ENCODE data around the gene CANT1.
"Not testable (repeated sequence)": the region's sequence is repeated elsewhere in the genome, so short reads cannot be mapped to it uniquely, and the experiment has no call there.

Gene CANT1

DNA sequence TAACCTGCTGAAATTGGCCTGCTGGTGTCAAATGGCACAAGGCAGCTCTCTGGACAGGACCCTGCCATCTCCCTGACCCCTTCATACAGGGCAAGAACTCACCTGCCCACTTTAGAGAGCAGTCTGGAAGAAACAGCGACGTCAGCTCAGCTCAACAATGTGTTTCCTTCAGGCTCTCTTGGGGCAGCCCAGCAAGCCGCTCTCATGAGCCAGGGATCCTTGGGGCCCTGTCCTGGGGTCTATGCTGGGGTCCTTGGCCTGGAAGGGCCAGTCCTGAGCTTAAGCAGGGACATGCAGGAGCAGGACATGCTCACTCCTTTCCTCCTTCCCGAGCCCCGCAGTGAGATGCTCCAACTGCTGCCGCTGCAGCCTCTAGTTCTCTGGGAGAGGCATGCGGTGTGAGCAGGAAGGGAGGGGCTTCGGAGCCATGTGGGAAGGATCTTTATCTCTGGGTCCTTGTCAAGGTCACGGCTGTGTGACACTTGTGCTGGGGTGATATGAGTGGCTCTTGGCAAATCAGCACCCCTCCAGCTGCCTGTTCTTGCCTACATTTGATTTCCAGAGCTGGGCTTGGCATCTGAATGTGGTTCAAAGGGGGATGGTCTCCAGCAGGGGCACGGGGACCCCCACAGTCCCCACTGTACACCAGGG, 17.8 kb upstream of the CANT1 start:
- no peak for DNase-seq

DNA sequence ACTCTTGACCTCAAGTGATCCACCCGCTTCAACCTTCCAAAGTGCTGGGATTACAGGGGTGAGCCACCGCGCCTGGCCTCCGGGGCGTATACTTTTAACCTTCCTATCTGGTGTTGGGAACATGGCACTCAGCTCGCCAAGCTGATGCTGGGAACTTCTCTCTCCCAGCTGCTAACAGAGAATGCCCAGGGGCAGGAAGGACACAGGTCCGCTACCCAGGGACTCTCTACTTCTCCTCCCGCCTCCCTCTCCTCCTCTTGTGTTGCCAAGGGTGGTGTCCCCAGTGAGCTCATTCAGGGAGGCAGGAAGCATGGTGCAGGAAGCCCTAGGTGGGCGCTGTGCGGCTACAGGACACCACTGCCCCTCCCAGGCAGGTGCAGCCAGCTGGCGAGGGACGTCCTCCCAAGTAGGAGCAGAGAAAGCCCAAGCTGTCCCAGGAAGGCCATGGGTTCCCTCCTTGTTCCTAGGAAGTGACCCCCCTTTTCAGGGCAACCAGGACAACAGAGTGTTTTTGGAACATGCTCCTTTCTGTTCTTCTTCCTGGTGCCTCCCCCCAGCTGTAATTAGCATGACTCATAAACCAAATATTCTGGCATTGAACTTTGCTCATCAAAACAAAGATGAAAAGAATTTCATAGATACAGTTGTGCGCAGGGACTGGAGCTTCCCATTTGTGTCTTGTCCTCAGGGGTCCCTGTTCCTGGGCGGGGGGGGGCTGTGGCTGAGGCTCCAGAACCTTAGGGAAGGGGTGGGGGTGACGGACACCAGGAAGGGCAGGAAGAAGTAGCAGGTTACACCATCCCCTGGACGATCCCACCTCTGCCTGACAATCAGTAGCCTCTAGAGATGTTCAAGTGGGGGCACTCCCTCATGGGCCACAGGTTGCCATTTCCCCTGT, 17.1 kb upstream of the CANT1 start:
- no peak for DNase-seq

DNA sequence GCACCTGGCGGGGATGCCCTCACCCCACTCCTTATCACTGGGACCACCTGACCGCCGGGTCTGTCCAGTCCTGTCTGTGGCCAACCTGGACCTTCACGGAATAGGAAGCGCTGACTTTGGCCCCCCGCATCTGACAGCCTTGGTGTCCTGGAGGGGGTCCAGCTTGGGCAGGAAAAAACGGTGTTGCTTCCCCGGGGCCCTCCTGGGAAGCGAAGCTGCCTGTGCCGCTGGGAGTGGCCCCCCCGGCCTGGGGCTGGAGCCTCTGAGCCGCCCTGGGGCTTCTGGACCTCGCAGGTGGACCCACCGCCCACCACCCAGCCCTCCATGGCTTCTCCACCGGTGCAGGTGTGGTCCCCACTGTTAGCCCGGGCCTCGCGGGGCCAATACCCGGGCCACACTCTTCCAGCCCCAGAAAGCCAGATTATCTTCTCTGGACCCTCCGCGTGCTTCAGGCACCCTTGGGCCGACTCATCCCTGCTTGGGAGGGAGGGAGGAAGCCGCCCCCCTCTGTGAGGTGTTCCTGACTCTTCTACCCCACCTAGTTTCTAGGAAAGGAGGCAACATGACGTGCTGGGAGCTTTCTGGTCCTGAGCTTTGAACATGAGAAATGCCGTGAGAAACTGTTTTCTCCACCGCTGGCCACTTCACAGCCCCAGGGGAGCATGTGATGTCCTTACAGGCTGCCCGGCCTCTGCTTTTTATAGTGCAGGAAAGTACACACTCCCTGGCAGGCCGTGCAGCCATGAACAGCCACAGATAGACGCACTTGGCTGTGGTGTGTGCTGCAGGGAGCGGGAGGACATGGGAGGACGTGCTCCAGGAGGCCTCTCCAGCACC, 15.6 kb upstream of the CANT1 start:
- DNase-seq, result no peak

DNA sequence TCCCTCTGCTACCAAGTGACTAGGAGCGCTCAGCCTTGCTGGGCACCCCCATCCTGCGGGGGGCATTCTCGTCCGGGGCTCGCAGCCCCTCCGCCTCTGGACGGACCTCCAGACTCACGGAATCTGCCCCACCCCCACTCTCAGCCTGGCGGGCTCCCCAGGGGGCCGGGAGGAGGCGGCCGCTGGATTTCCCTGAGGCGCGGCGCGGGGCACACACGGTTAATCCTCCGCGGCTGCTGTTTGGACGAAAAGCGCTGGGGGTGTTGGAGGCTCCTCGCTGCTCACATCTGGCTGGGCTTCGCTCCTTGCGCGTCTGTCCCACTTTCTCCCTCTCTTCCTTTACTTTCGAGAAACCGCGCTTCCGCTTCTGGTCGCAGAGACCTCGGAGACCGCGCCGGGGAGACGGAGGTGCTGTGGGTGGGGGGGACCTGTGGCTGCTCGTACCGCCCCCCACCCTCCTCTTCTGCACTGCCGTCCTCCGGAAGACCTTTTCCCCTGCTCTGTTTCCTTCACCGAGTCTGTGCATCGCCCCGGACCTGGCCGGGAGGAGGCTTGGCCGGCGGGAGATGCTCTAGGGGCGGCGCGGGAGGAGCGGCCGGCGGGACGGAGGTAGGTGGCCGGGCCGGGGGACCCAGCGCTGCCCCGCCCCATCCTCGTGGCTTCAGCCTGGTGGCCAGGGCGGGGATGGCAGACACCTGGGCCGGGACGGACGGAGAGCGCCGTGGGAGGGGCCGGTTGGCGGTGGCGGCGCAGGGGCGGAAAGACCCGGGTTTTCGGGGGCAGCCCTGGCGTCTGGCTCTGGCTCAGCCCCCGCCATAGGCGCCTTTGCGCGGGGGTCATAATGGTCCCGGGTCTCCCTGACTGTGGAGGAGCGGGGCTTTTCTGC, 14.6 kb upstream of the CANT1 start, which contains the start of gene C1QTNF1:
Gene C1QTNF1 (plus strand): TSS at position 284 of the 886 bp plus-strand sequence. CDS start 19,800 bp downstream, outside the sequence.
- DNase-seq, result no peak

DNA sequence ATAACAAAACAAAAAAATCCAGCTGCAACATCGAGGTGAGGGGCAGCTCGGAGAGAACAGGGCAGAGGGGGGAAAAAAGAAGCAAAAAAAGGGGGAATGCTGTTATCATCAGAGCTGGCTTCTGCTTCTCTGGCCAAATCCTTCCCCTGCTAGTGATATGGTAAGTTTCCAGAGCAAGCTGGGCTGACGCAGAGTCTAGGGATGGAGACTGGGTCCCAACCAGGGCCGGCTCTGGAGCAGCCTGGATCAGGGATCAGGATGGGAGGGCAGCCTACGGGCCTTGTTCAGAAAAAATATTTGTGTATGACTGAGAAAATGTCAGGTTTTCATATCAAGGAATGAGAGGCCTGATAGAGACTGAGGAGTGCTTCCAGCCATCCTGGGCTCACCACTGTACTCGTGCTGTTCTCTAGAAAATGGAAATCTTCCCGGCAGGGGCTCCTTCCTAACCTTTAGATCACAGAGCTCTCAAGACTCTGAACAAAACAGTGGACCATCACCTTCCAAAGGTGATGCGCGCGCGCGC, 13.7 kb upstream of the CANT1 start:
- DNase-seq, result no peak

DNA sequence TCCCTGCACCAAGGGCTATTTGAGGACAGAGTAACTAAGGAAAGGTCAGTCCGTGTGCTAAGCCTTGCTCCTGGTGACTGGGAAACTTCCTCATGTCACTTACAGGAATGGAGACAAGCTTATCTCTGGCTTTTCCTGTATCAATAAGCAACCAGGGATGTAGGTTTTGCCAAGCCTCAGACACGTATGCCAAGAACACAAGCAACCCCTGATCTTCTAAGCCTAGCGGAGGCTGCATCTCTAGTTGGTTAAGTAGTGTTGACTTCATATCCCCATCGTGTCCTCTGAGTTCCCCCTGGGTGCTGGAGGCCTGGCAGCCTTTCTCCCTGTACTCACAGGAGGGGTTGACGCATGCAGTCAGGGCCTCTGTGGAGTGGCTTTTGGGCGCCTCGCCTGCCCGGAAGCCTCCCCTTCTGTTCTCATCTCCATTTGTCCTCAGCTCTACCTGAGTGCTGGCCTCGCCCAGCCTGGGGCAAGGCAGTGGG, 13.0 kb upstream of the CANT1 start:
- DNase-seq, result no peak

DNA sequence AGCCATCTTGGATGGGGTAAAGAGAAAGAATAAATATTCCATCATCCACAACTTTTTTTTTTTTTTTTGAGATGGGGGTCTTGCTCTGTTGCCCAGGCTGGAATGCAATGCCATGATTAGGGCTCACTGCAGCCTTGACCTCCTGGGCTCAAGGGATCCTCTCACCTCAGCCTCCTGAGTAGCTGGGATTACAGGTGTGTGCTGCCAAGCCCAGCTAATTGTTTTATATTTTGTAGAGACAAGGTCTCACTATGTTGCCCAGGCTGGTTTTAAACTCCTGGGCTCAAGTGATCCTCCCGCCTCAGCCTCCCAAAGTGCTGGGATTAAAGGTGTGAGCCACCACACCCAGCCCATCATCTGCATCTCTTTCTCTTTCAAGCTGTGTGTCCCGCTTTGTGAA, 12.4 kb upstream of the CANT1 start:
- not testable (repeated sequence) for DNase-seq

DNA sequence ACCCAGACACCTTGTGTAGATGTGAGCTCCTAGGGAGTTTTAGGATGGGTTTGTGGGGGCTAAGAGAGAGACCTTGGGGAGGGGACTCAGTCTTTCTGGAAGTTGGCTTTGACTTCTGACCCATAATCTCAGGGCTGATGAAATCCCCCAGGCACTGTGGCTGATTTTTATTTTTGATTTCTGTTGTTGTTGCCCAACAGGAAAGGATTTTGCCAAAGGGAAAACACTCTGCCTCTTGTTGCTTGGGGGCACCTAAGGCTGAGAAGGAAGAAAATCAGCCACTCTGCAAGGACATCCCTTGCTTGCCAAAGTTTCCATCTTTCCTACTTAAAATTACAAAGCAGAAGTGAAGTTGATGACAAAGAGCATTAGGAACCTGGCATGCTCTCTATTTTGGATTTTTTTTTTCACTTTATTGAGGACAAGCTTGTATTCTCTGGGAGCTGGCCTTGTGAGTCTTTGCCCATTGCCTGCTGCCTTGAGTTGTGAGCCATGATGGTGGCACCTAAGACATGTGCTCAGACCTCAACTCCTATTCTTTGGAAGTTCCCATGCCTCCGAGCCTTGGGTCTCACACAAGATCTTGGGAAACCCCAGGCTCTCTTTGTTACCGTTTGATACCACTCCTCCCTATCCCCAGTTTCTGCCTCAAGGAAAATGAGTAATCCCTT, 11.2 kb upstream of the CANT1 start:
- no peak for DNase-seq

DNA sequence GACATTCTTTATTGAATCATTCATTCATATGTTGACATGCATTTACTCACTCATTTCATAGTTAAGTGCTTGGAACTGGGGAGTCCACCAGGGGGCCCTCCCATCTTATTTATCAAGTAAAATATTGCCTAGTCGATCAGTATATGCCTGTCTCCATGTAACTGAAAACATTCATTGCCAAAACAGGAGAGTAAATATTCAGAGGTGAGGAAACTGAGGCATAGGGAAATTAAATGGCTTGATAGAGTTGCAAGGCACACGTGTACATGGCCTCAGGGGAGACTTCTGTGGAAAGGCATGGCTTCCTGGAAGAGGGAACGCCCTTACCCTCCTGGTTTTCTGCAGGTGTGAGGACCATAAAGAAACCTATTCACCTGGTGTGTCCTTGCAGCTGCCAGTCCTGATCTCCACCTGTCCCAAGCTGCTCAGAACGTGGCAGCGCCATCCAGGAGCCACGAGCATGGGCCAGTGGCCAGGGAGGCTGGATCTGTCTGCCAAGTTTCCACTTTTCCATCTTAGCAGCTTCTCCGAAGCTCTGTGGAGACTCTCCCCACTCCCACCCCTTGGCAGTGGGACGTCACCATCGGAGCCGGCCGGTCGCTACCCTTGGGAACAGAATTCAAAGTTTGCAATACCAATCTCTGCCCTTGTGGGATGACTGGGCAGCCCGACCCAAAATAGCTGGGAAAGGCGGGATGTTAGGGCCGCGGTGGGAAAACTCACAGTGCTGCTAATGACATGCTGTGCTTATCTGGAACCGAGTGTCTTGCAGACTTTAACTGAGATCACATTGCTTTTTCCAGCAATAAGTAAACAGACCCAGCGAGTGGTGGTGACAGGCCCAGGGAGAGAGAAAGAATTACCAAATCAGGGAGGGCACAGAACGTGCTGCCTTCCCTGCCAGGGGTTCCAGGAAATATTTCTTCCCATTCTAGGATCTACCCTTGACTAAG, 10.3 kb upstream of the CANT1 start:
- DNase-seq, result no peak

DNA sequence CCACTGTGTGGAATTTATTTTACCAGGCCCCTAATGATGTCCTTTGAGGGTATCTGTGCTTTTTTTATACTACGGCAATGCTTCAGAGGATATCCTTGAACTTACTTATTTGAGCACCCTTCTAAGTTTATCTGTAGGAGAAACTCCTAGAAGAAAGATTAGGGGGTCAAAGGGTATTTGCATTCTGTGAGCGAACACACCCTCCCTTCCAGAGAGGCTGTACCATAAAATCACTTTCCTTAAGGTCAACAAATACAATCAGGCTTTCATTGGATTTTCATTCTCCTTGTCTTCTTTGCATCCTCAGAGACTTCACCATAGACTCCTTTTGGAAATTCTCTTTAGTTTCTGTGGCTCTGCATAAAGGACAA, 9.7 kb upstream of the CANT1 start:
- DNase-seq, result no peak

DNA sequence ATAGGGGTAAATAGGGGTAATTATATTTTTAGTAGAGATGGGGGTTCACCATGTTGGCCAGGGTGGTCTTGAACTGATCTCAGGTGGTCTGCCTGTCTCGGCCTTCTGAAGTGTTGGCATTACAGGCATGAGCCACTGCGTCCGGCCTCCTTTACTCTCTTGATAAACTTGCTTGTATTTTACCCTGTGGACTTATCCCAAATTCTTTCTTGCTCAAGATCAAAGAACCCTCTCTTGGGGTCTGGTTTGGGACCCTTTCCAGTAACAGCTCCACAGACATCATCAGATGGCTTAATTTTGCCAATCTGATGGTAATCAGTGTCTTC, 8.8 kb upstream of the CANT1 start:
- DNase-seq, result no peak

DNA sequence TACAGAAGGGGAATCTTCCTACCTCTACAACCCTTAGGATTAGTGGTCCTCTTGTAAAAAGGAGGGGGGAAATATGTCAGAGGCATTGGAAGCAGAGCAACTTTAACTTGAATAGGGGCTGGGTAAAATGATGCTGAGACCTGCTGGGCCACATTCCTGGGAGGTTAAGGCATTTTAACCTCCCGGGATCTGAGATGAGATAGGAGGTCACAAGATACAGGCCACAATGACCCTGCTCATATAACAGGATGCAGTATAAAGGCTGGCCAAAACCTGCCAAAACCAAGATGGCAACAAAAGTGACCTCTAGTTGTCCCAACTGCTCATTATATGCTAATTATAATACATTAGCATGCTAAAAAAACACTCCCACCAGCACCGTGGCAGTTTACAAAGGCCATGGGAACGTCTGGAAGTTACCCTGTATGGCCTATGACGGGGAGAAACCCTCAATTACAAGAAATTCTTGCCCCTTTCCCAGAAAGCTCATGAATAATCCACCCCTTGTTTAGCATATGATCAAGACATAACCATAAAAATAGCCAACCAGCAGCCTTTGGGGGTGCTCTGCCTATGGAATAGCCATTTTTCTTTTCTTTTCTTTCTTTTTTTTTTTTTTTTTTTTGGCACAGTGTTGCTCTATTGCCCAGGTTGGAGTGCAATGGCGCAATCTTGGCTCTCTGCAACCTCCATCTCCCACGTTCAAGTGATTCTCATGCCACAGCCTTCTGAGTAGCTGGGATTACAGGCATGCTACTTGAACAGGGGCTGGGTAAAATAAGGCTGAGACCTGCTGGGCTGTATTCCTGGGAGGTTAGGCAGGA, 8.2 kb upstream of the CANT1 start:
- DNase-seq, result no peak

DNA sequence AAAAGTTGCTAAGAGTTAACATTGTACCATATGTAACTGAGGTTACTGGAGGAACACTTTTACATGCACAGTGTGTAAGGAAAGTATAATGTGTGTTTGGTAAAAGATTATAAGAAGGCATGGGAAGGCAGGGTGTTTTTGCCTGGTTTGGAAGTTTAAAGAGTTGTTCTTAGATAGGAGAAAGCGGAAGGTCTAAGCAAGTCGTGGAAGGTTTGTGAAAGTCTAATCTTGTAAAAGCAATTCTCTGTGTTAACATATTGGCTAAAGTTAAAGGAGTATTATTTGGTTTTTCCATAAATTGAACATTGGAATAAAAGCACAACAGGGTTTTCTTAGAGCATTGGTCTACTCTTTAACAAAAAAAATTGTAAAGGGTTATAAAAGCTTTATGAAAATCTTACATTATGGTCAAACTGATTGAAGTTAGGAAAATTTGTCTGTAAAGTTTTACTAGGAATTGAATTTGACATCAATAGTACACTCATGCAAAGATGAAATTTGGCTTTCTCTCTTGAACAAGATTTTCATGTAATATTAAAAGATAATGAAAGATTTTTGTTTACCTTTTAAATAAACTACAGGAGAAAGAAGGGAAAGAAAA, 4.7 kb upstream of the CANT1 start:
- DNase-seq, result no peak

DNA sequence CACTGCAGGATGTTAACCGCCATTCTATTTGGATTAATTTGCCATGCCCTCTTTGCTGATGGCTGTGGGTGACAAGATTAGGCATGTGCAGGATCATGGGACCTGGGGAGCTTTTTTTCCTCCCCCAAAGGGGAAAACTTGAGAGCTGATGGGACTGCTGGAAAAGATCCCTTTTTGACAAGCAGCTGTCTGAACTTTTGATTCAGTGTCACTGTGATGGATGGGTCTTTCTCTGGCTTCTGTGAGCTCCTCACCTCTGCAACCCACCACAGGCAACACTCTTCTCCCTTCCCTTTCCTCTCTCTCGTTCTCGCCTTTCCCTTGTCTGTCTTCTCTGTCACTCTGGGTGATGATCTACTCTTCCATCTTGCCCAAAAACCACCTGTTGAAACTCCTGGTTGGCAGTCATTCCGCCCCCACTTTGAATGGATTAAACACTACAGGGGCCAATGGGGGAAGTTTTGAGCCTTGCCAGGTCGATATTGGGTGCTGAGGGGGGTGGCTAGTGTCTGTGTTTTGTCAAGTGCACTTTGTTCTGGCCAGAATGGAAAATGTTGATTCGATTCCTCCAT, 3.1 kb upstream of the CANT1 start:
- no peak for DNase-seq

DNA sequence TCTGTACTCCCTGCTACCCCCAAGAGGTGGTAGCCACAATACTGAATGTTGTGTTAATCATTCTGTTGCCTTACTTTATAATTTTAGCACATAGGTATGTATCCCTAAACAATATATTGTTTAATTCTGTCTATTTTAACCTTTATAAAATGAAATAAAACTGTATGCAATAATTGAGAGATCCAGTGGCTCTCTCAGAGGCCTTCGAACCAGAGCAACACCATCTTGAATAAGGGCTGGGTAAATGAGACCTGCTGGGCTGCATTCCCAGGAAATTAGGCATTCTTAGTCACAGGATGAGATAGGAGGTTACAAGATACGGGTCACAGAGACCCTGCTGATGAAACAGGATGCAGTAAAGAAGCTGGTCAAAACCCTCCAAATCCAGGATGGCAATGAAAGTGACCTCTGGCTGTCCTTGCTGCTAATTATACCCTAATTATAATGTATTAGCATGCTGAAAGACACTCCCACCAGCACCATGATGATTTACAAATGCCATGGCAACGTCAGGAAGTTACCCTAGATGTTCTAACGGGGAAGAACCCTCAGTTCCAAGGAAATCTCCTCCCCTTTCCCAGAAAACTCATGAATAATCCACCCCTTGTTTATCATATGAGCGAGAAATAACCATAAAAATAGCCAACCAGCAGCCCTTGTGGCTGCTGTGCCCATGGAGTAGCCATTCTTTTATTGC, 2.0 kb upstream of the CANT1 start:
- DNase-seq, result no peak

DNA sequence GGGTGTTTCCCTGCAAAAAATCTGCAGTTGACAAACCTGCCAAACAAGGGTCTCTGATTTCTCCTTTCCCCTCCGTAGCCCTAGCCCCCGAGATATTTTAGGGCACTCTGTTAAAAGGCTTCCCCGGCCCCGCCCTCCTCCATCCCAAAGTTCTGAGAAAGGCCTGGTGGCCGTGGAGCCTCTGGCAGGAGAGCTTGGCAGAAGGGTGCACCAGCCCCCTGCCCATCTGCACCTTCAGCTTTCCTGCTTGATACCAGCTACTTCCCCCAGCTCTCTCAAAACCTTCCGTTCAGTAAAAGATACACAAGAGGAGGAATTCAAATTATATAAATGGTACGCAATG, 711 bp upstream of the CANT1 start:
- no peak for DNase-seq

DNA sequence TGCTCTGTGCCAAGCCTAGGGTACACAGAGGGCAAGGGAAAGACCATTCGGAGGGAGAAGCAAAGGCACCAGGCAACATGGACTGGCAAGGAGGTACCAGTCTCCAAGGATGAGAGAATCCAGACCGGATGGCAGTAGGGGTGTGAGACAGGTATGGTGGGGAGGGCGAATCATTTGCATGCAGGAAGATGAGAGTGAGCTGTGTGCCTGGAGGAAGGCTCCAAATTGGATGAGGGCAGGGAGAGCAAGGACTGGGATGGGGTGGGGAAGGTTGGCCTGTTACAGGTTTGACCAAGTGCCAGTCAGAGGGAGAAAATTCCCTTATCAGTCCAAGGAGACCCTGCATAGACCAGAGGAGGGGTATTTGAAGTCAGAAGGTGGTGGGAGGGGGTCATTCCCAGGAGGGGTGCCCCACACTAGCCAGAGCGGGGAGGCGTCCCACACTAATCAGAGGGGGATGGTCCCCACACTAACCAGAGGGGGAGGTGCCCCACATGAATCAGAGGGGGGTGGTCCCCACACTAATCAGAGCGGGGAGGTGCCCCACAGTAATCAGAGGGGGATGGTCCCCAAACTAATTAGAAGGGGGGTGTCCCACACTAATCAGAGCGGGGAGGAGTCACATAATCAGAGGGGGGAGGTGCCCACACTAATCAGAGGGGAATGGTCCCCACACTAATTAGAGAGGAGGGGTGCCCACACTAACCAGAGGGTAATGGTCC, 737 bp downstream of the CANT1 start:
- no peak for DNase-seq
